H9 (cell line): ENCODE measurements around the gene SLC25A25. TPM values are rescaled to one million over a fixed set of nuclear protein-coding genes. Genes with fewer than 3 reads are reported as not detected.
A peak's percentile ranks its signal among the peaks of the same experiment; 100 is the strongest.

Experiments used
- DNase-seq: peaks from one replicate; pipeline ENCODE4 v3.0.0-alpha.2; 2017
- H2AFZ ChIP-seq: one replicate; pipeline ENCODE4 v1.6.1; 2013; ENCODE audit warnings: mild to moderate bottlenecking, low read length, control low read depth, moderate library complexity
- H2AK5ac ChIP-seq: 2 replicates; pipeline ENCODE4 v1.6.1; 2013; ENCODE audit warnings: low read length, control low read depth, mixed read lengths; ENCODE audit not compliant: insufficient read length
- H2BK120ac ChIP-seq: one replicate; pipeline ENCODE4 v1.6.1; 2013; ENCODE audit warnings: low read depth, mild to moderate bottlenecking, low read length, control low read depth, inconsistent platforms; ENCODE audit not compliant: poor library complexity, severe bottlenecking
- H2BK12ac ChIP-seq: 2 replicates; pipeline ENCODE4 v1.6.1; 2013; ENCODE audit warnings: low read length, control low read depth, mixed read lengths, low read depth; ENCODE audit not compliant: insufficient read length
- H2BK15ac ChIP-seq: 2 replicates; pipeline ENCODE4 v1.6.1; 2013; ENCODE audit warnings: low read depth, low read length, control low read depth
- H2BK20ac ChIP-seq: one replicate; pipeline ENCODE4 v1.6.1; 2013; ENCODE audit warnings: low read depth, mild to moderate bottlenecking, low read length, control low read depth, inconsistent platforms; ENCODE audit not compliant: poor library complexity, severe bottlenecking
- H2BK5ac ChIP-seq: 2 replicates; pipeline ENCODE4 v1.6.1; 2013; ENCODE audit warnings: low read length, control low read depth, mixed read lengths; ENCODE audit not compliant: insufficient read length
- H3K14ac ChIP-seq: 2 replicates; pipeline ENCODE4 v1.6.1; 2013; ENCODE audit warnings: low read length, control low read depth; ENCODE audit not compliant: insufficient read depth
- H3K18ac ChIP-seq: 2 replicates; pipeline ENCODE4 v1.6.1; 2013; ENCODE audit warnings: low read depth, mild to moderate bottlenecking, mixed read lengths, low read length, control low read depth; ENCODE audit not compliant: insufficient read length
- H3K23ac ChIP-seq: 2 replicates; pipeline ENCODE4 v1.6.1; 2013; ENCODE audit warnings: low read length, control low read depth, mixed read lengths, low read depth; ENCODE audit not compliant: insufficient read length
- H3K23me2 ChIP-seq: 2 replicates; pipeline ENCODE4 v1.6.1; 2013; ENCODE audit warnings: low read depth, mild to moderate bottlenecking, mixed read lengths, low read length, control low read depth; ENCODE audit not compliant: insufficient read length, poor library complexity, severe bottlenecking
- H3K27ac ChIP-seq: 2 replicates; pipeline ENCODE4 v1.5.1; 2013; ENCODE audit warnings: low read length, control low read depth, mixed read lengths, low read depth; ENCODE audit not compliant: insufficient read length
- H3K27me3 ChIP-seq: 2 replicates; pipeline ENCODE4 v1.6.1; 2013; ENCODE audit warnings: low read length, control low read depth, inconsistent platforms; ENCODE audit not compliant: insufficient read depth
- H3K4ac ChIP-seq: 2 replicates; pipeline ENCODE4 v1.6.1; 2013; ENCODE audit warnings: low read depth, mild to moderate bottlenecking, control low read depth, inconsistent platforms, low read length, moderate library complexity
- H3K4me1 ChIP-seq: 2 replicates; pipeline ENCODE4 v1.6.1; 2013; ENCODE audit warnings: low read length, control low read depth, inconsistent platforms; ENCODE audit not compliant: insufficient read depth
- H3K4me2 ChIP-seq: 2 replicates; pipeline ENCODE4 v1.6.1; 2013; ENCODE audit warnings: low read length, control low read depth, mixed read lengths; ENCODE audit not compliant: insufficient read length, insufficient read depth
- H3K56ac ChIP-seq: 2 replicates; pipeline ENCODE4 v1.6.1; 2013; ENCODE audit warnings: low read depth, mild to moderate bottlenecking, mixed read lengths, low read length, control low read depth; ENCODE audit not compliant: insufficient read length
- H3K79me1 ChIP-seq: 2 replicates; pipeline ENCODE4 v1.6.1; 2013; ENCODE audit warnings: low read depth, mild to moderate bottlenecking, moderate library complexity, low read length, control low read depth, inconsistent platforms; ENCODE audit not compliant: insufficient read depth, poor library complexity, severe bottlenecking
- H3K79me2 ChIP-seq: 2 replicates; pipeline ENCODE4 v1.6.1; 2013; ENCODE audit warnings: low read length, control low read depth, inconsistent platforms; ENCODE audit not compliant: insufficient read depth
- H3K9ac ChIP-seq: 2 replicates; pipeline ENCODE4 v1.6.1; 2013; ENCODE audit warnings: low read length, control low read depth, mixed read lengths; ENCODE audit not compliant: insufficient read length; ENCODE audit errors: extremely low read depth
- H3K9me3 ChIP-seq: one replicate; pipeline ENCODE4 v1.6.1; 2013; ENCODE audit warnings: low read depth, low read length, inconsistent platforms; ENCODE audit not compliant: control insufficient read depth
- H3T11ph ChIP-seq: one replicate; pipeline ENCODE4 v1.6.1; 2013; ENCODE audit warnings: mild to moderate bottlenecking, low read length, control low read depth, inconsistent platforms
- H4K20me1 ChIP-seq: one replicate; pipeline ENCODE4 v1.6.1; 2013; ENCODE audit not compliant: control insufficient read depth, insufficient read length, insufficient read depth
- H4K5ac ChIP-seq: 2 replicates; pipeline ENCODE4 v1.6.1; 2013; ENCODE audit warnings: low read depth, mild to moderate bottlenecking, mixed read lengths, low read length, control low read depth; ENCODE audit not compliant: insufficient read length
- H4K8ac ChIP-seq: replicated peaks from 2 replicates; pipeline ENCODE4 v1.6.1; 2013; ENCODE audit warnings: low read length, control low read depth, mixed read lengths, low read depth; ENCODE audit not compliant: insufficient read length
- H4K91ac ChIP-seq: 2 replicates; pipeline ENCODE4 v1.6.1; 2013; ENCODE audit warnings: low read depth, mild to moderate bottlenecking, moderate library complexity, mixed read lengths, low read length, control low read depth; ENCODE audit not compliant: insufficient read length
- H3K27ac Mint-ChIP-seq, 3 experiments: 2 replicates in 2 of 3; 3 replicates in 1 of 3; pipeline ENCODE4 v1.8.0; 2020 to 2021; ENCODE audit warnings: mixed read lengths in 3 of 3, mild to moderate bottlenecking in 1 of 3, moderate library complexity in 1 of 3
- H3K27me3 Mint-ChIP-seq: 2 replicates; pipeline ENCODE4 v1.8.0; 2021; ENCODE audit warnings: low read depth, mild to moderate bottlenecking, moderate library complexity, mixed read lengths
- H3K36me3 Mint-ChIP-seq, 3 experiments: 2 replicates in 2 of 3; 3 replicates in 1 of 3; pipeline ENCODE4 v1.8.0; 2020 to 2021; ENCODE audit warnings: low read depth in 3 of 3, mixed read lengths in 3 of 3; ENCODE audit not compliant: insufficient read depth in 1 of 3
- H3K4me1 Mint-ChIP-seq, 2 experiments: 2 replicates each; pipeline ENCODE4 v1.8.0; 2020; ENCODE audit warnings: mixed read lengths in 2 of 2
- H3K4me3 Mint-ChIP-seq, 2 experiments: 2 replicates in 1 of 2; 3 replicates in 1 of 2; pipeline ENCODE4 v1.8.0; 2020 to 2021; ENCODE audit warnings: mild to moderate bottlenecking in 2 of 2, mixed read lengths in 2 of 2, moderate library complexity in 1 of 2
- H3K9me3 Mint-ChIP-seq, 2 experiments: 2 replicates in 1 of 2; 3 replicates in 1 of 2; pipeline ENCODE4 v1.8.0; 2020; ENCODE audit warnings: mild to moderate bottlenecking in 2 of 2, mixed read lengths in 2 of 2, moderate library complexity in 1 of 2
- WGBS: extraction: QIAGEN DNeasy Blood & Tissue Kit; methylation state at CpG from one replicate; pipeline ENCODE4 v1.1.7; 2013; ENCODE audit warnings: missing lambda C conversion rate, low lambda C conversion rate, mixed read lengths; ENCODE audit not compliant: insufficient read length; ENCODE audit errors: extremely low coverage; 5-methylcytosine and 5-hydroxymethylcytosine counted together
- total RNA-seq: library from RNA; stranded (reverse); gene quantifications from 2 replicates; pipeline ENCODE4 v1.2.1, GENCODE V29; 2021
- TF ChIP-seq, protein P1 (sequence below): fragments of 200-600 bp; sonication (generic); conservative IDR thresholded peaks from 3 replicates; pipeline ENCODE4 v1.8.0; 2021; ENCODE audit warnings: antibody characterized with exemption, mild to moderate bottlenecking

The SLC25A25 gene
- total RNA-seq, 1 experiment from 2014 or later, result 16.9 TPM

DNA sequence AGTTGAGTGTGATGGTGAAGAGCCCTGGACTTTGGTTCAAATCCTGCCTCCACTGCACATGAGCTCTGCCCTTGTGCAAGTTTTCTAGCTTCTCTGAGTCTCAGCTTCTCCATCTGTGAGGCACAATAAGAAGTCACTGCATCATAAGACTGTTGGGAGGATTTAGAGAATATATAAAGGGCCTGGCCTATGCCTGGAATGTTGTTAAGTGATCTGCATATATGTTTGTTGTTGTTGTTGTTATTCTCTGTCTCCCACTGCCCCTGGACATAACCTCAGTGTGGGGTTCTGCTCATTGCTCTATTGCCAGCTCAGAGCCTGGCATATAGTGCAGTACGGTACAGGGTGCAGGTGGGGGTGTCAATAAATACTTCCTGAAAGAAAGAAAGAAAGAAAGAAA is 46.9 kb upstream of the SLC25A25 start:
- Histone ChIP-seq H4K8ac (no peak overlapping the region), H3K27ac (no peak overlapping the region), H3K4me2 (no peak overlapping the region), H3K79me2 (no peaks in the 10 kb centered on the region), H3K56ac (no peak overlapping the region), H3K18ac (no peak overlapping the region), H2BK15ac (no peak overlapping the region), H2BK12ac (no peak overlapping the region), H2AK5ac (no peak overlapping the region), H3K9ac (no peak overlapping the region), H2AFZ (no peak overlapping the region), H3K79me1 (no peaks in the 10 kb centered on the region), H3K4me1 (no peaks in the 10 kb centered on the region), H3K23me2 (peaks cover 3% of the 10 kb centered on the region), H3K14ac (no peak overlapping the region), H3K9me3 (no peaks in the 10 kb centered on the region), H2BK5ac (no peak overlapping the region), H4K20me1 (no peaks in the 10 kb centered on the region), H3T11ph (no peak overlapping the region), H2BK120ac (no peak overlapping the region), H3K23ac (no peak overlapping the region), H4K5ac (no peak overlapping the region), H3K4ac (no peak overlapping the region), H2BK20ac (no peak overlapping the region), H3K27me3 (no peaks in the 10 kb centered on the region), H4K91ac (no peak overlapping the region)
- Mint-ChIP-seq H3K36me3 (no peaks in the 10 kb centered on the region), H3K9me3 (no peaks in the 10 kb centered on the region), H3K27ac (peak overlapping the region in 1 of 3 experiments; percentile 33; a peak in 2 of 7 replicates), H3K4me1 (no peaks in the 10 kb centered on the region), H3K4me3 (no peak overlapping the region), H3K27me3 (peaks cover 3% of the 10 kb centered on the region)
- WGBS, result no CpG with 5 or more reads among the region's 1 CpG
- no peak for DNase-seq
- TF ChIP-seq, protein P1, sequence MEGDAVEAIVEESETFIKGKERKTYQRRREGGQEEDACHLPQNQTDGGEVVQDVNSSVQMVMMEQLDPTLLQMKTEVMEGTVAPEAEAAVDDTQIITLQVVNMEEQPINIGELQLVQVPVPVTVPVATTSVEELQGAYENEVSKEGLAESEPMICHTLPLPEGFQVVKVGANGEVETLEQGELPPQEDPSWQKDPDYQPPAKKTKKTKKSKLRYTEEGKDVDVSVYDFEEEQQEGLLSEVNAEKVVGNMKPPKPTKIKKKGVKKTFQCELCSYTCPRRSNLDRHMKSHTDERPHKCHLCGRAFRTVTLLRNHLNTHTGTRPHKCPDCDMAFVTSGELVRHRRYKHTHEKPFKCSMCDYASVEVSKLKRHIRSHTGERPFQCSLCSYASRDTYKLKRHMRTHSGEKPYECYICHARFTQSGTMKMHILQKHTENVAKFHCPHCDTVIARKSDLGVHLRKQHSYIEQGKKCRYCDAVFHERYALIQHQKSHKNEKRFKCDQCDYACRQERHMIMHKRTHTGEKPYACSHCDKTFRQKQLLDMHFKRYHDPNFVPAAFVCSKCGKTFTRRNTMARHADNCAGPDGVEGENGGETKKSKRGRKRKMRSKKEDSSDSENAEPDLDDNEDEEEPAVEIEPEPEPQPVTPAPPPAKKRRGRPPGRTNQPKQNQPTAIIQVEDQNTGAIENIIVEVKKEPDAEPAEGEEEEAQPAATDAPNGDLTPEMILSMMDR, result no peak
